WTC11 (cell line): ENCODE results near the gene SSU72. TPM values are rescaled to one million over a fixed set of nuclear protein-coding genes. Genes with fewer than 3 reads are reported as not detected.

Source experiments
- ATAC-seq: fragments of 200-7000 bp; cut with Tn5 transposase; 2 replicates; pipeline ENCODE4 v1.10.0; 2021; ENCODE audit warnings: mild to moderate bottlenecking, moderate library complexity
- CTCF ChIA-PET: fragments of 300-600 bp; sonication (Branson Sonifier 250); formaldehyde crosslinking; loops from one replicate; lab custom pipeline; 2021; ENCODE audit warnings: antibody characterized with exemption; lab: Charles Lee
- POLR2A ChIA-PET: fragments of 350-600 bp; sonication (Branson Sonifier 250); formaldehyde crosslinking; loops from one replicate; lab custom pipeline; 2021; ENCODE audit warnings: antibody characterized with exemption; lab: Charles Lee
- DNase-seq: peaks from one replicate; pipeline ENCODE4 v3.0.0; 2021; ENCODE audit warnings: low spot score
- H3K27ac Mint-ChIP-seq: 2 replicates; pipeline ENCODE4 v1.8.0; 2021; ENCODE audit warnings: mixed read lengths
- H3K27me3 Mint-ChIP-seq: 2 replicates; pipeline ENCODE4 v1.8.0; 2021; ENCODE audit warnings: low read depth, mild to moderate bottlenecking, moderate library complexity, mixed read lengths
- H3K36me3 Mint-ChIP-seq: 2 replicates; pipeline ENCODE4 v1.8.0; 2021; ENCODE audit warnings: mixed read lengths
- H3K4me1 Mint-ChIP-seq: 2 replicates; pipeline ENCODE4 v1.8.0; 2022; ENCODE audit warnings: mixed read lengths
- H3K4me3 Mint-ChIP-seq: 2 replicates; pipeline ENCODE4 v1.8.0; 2021; ENCODE audit warnings: mild to moderate bottlenecking, moderate library complexity, mixed read lengths
- H3K9me3 Mint-ChIP-seq: 2 replicates; pipeline ENCODE4 v1.8.0; 2021; ENCODE audit warnings: mixed read lengths
- ATF1 ChIP-seq: sonication (generic); formaldehyde crosslinking; IDR thresholded peaks from 2 replicates; pipeline ENCODE4 v1.8.1; 2023; ENCODE audit warnings: mild to moderate bottlenecking, moderate library complexity, missing genetic modification reagents
- CREB1 ChIP-seq: sonication (generic); formaldehyde crosslinking; IDR thresholded peaks from 2 replicates; pipeline ENCODE4 v1.8.0; 2023; ENCODE audit warnings: mild to moderate bottlenecking, missing genetic modification reagents
- E2F5 ChIP-seq: sonication (generic); formaldehyde crosslinking; IDR thresholded peaks from 2 replicates; pipeline ENCODE4 v1.8.1; 2022; ENCODE audit warnings: mild to moderate bottlenecking, moderate library complexity, missing genetic modification reagents
- ELF4 ChIP-seq: sonication (generic); formaldehyde crosslinking; IDR thresholded peaks from 2 replicates; pipeline ENCODE4 v1.8.1; 2022; ENCODE audit warnings: low read depth, mild to moderate bottlenecking, moderate library complexity, missing genetic modification reagents
- ERG ChIP-seq: fragments of 250-450 bp; sonication (Bioruptor Pico); IDR thresholded peaks from 2 replicates; pipeline ENCODE4 v1.8.0; 2021; ENCODE audit warnings: mild to moderate bottlenecking
- ESRRA ChIP-seq: sonication (generic); formaldehyde crosslinking; IDR thresholded peaks from 2 replicates; pipeline ENCODE4 v1.8.1; 2022; ENCODE audit warnings: mild to moderate bottlenecking, missing genetic modification reagents, borderline replicate concordance
- FOXJ3 ChIP-seq: sonication (generic); formaldehyde crosslinking; IDR thresholded peaks from 2 replicates; pipeline ENCODE4 v1.9.0; 2021; ENCODE audit warnings: missing genetic modification reagents, mild to moderate bottlenecking, borderline replicate concordance
- HMGA2 ChIP-seq: fragments of 250-450 bp; sonication (Bioruptor Pico); IDR thresholded peaks from 2 replicates; pipeline ENCODE4 v1.4.0; 2021; ENCODE audit warnings: mild to moderate bottlenecking, moderate library complexity
- JAZF1 ChIP-seq: fragments of 250-450 bp; sonication (Bioruptor Pico); IDR thresholded peaks from 2 replicates; pipeline ENCODE4 v1.9.0; 2021; ENCODE audit warnings: moderate library complexity, mild to moderate bottlenecking, inconsistent platforms
- JUN ChIP-seq: sonication (generic); formaldehyde crosslinking; IDR thresholded peaks from 2 replicates; pipeline ENCODE4 v1.8.0; 2023; ENCODE audit warnings: mild to moderate bottlenecking, missing genetic modification reagents
- MLX ChIP-seq: sonication (generic); formaldehyde crosslinking; IDR thresholded peaks from 2 replicates; pipeline ENCODE4 v1.8.1; 2023; ENCODE audit warnings: mild to moderate bottlenecking, missing genetic modification reagents, moderate library complexity
- NFYB ChIP-seq: sonication (generic); formaldehyde crosslinking; conservative IDR thresholded peaks from 2 replicates; pipeline ENCODE4 v1.8.0; 2022; ENCODE audit warnings: low read depth, missing genetic modification reagents
- NR3C1 ChIP-seq: sonication (generic); formaldehyde crosslinking; conservative IDR thresholded peaks from 2 replicates; pipeline ENCODE4 v1.8.1; 2023; ENCODE audit warnings: low read depth, mild to moderate bottlenecking, missing genetic modification reagents
- PRDM15 ChIP-seq: sonication (generic); formaldehyde crosslinking; IDR thresholded peaks from 2 replicates; pipeline ENCODE4 v1.8.0; 2022; ENCODE audit warnings: missing genetic modification reagents
- TCF7 ChIP-seq: sonication (generic); formaldehyde crosslinking; IDR thresholded peaks from 2 replicates; pipeline ENCODE4 v1.8.0; 2022; ENCODE audit warnings: mild to moderate bottlenecking, low read depth, missing genetic modification reagents, moderate library complexity
- ZNF121 ChIP-seq: sonication (generic); formaldehyde crosslinking; IDR thresholded peaks from 2 replicates; pipeline ENCODE4 v1.8.0; 2023; ENCODE audit warnings: missing genetic modification reagents
- ZNF138 ChIP-seq: sonication (generic); formaldehyde crosslinking; conservative IDR thresholded peaks from 2 replicates; pipeline ENCODE4 v1.8.1; 2022; ENCODE audit warnings: mild to moderate bottlenecking, moderate library complexity, missing genetic modification reagents
- ZNF281 ChIP-seq: sonication (generic); formaldehyde crosslinking; IDR thresholded peaks from 2 replicates; pipeline ENCODE4 v1.8.0; 2023; ENCODE audit warnings: mild to moderate bottlenecking, missing genetic modification reagents
- ZNF423 ChIP-seq: fragments of 250-450 bp; sonication (Bioruptor Pico); IDR thresholded peaks from 2 replicates; pipeline ENCODE4 v2.1.2; 2022; ENCODE audit warnings: mild to moderate bottlenecking, moderate library complexity
- ZNF671 ChIP-seq: fragments of 250-450 bp; sonication (Bioruptor Pico); IDR thresholded peaks from 2 replicates; pipeline ENCODE4 v1.8.0; 2021; ENCODE audit warnings: mild to moderate bottlenecking
- total RNA-seq: library from RNA; stranded (reverse); gene quantifications from 3 replicates; pipeline ENCODE4 v1.2.3, GENCODE V29; 2021

SSU72 gene
- total RNA-seq, 1 experiment from 2014 or later: 158 TPM

GRCh38 chr1:1531947-1532346 lies 42.7 kb downstream of the SSU72 start:
- Mint-ChIP-seq H3K9me3 (peaks cover 5% of the 10 kb centered on the region), H3K27ac (no peak overlapping the region), H3K27me3 (no peaks in the 10 kb centered on the region), H3K36me3 (peaks cover 28% of the 10 kb centered on the region), H3K4me1 (no peaks in the 10 kb centered on the region), H3K4me3 (no peak overlapping the region)
- TF ChIP-seq ZNF121 (CRISPR knock-in tag): no peak
- TF ChIP-seq FOXJ3 (CRISPR knock-in tag): no peak
- no peak for TF ChIP-seq HMGA2 (CRISPR knock-in tag)
- no peak for TF ChIP-seq NFYB (CRISPR knock-in tag)
- no peak for TF ChIP-seq ERG (CRISPR knock-in tag)
- no peak for TF ChIP-seq NR3C1 (CRISPR knock-in tag)
- TF ChIP-seq ZNF281: no peak
- TF ChIP-seq PRDM15 (CRISPR knock-in tag): no peak
- TF ChIP-seq ZNF423: no peak
- TF ChIP-seq ELF4 (CRISPR knock-in tag): no peak
- TF ChIP-seq ESRRA (CRISPR knock-in tag): no peak
- TF ChIP-seq TCF7 (CRISPR knock-in tag): no peak
- no peak for TF ChIP-seq JAZF1 (CRISPR knock-in tag)
- no peak for TF ChIP-seq CREB1 (CRISPR knock-in tag)
- TF ChIP-seq JUN (CRISPR knock-in tag): no peak
- no peak for TF ChIP-seq E2F5 (CRISPR knock-in tag)
- no peak for TF ChIP-seq MLX (CRISPR knock-in tag)
- no peak for TF ChIP-seq ATF1 (CRISPR knock-in tag)
- no peak for TF ChIP-seq ZNF138 (CRISPR knock-in tag)
- TF ChIP-seq ZNF671 (CRISPR knock-in tag): no peak
- ChIA-PET CTCF (no interaction called here), POLR2A (no interaction called here)
- no peak for DNase-seq
- ATAC-seq: no peak
